Endothelial cell of umbilical vein (primary cell): ENCODE results near the gene GLB1L2. TPM values are rescaled to one million over a fixed set of nuclear protein-coding genes. Genes with fewer than 3 reads are reported as not detected.

Experiments
- BruUV-seq: library from RNA; stranded (reverse); fragments of 400-500 nt; replicated peaks from 2 replicates; lab custom pipeline; 2021; lab: Mats Ljungman, UMichigan
- CTCF ChIA-PET: fragments of 300-600, 350-600 bp; sonication (Branson Sonifier 250); formaldehyde crosslinking; loops from one replicate; lab custom pipeline; 2021; ENCODE audit warnings: antibody characterized with exemption, inconsistent platforms; lab: Charles Lee
- POLR2A ChIA-PET: fragments of 300-600, 350-600 bp; sonication (Branson Sonifier 250); formaldehyde crosslinking; loops from one replicate; lab custom pipeline; 2021; ENCODE audit warnings: antibody characterized with exemption, inconsistent platforms; lab: Charles Lee
- DNase-seq: peaks from one replicate; pipeline ENCODE4 v3.0.0-alpha.2; 2011; ENCODE audit warnings: low read depth, low spot score
- FAIRE-seq: peaks from 2 replicates; lab custom pipeline; 2011; peaks lifted over from hg19 to GRCh38; lab: Jason Lieb, UNC
- H2AFZ ChIP-seq: 2 replicates; pipeline ENCODE4 v1.6.0; 2012; ENCODE audit warnings: low read depth, low read length, control low read depth, inconsistent platforms
- H3K27ac ChIP-seq: 2 replicates; pipeline ENCODE4 v1.5.1; 2011; ENCODE audit warnings: low read depth, mild to moderate bottlenecking, control low read depth, low read length, moderate library complexity; ENCODE audit not compliant: insufficient read depth
- H3K27me3 ChIP-seq, 2 experiments: 2 replicates each; pipeline versions ENCODE4 v1.6.0 to v1.6.1; 2011; ENCODE audit warnings: low read length in 2 of 2, mixed read lengths in 1 of 2; ENCODE audit not compliant: control insufficient read depth in 2 of 2, insufficient read depth in 2 of 2
- H3K36me3 ChIP-seq, 2 experiments: 2 replicates in 1 of 2; 3 replicates in 1 of 2; pipeline ENCODE4 v1.5.1; 2011; ENCODE audit warnings: low read length in 2 of 2, mild to moderate bottlenecking in 1 of 2, moderate library complexity in 1 of 2; ENCODE audit not compliant: control insufficient read depth in 2 of 2, insufficient read depth in 2 of 2; ENCODE audit errors: extremely low read depth in 1 of 2
- H3K4me1 ChIP-seq: 3 replicates; pipeline ENCODE4 v1.5.1; 2011; ENCODE audit warnings: mild to moderate bottlenecking, low read length; ENCODE audit not compliant: control insufficient read depth, insufficient read depth; ENCODE audit errors: extremely low read depth
- H3K4me2 ChIP-seq: 2 replicates; pipeline ENCODE4 v1.6.1; 2011; ENCODE audit warnings: low read length, control low read depth, mixed read lengths; ENCODE audit not compliant: insufficient read depth
- H3K4me3 ChIP-seq, 3 experiments: fragments of 200-600 bp in 1 of 3; sonication (generic), shearing (Covaris generic) in 1 of 3; replicated peaks in 1 of 3; 2 replicates each; pipeline ENCODE4 v1.5.1; 2011 to 2016; ENCODE audit warnings: control low read depth in 3 of 3, low read length in 3 of 3, mild to moderate bottlenecking in 2 of 3, inconsistent platforms in 1 of 3, low read depth in 1 of 3, moderate library complexity in 1 of 3; ENCODE audit not compliant: insufficient read depth in 1 of 3
- H3K79me2 ChIP-seq: 2 replicates; pipeline ENCODE4 v1.6.0; 2012; ENCODE audit warnings: low read length, inconsistent platforms; ENCODE audit not compliant: control insufficient read depth, insufficient read depth
- H3K9ac ChIP-seq: replicated peaks from 2 replicates; pipeline ENCODE3; 2011; ENCODE audit warnings: low read length, control low read depth; ENCODE audit not compliant: insufficient read depth; ENCODE audit errors: extremely low read depth
- H3K9me1 ChIP-seq: replicated peaks from 3 replicates; pipeline ENCODE4 v1.6.0; 2011; ENCODE audit warnings: mild to moderate bottlenecking, low read length; ENCODE audit not compliant: control insufficient read depth, insufficient read depth; ENCODE audit errors: extremely low read depth
- H3K9me3 ChIP-seq: replicated peaks from 2 replicates; pipeline ENCODE4 v1.5.1; 2012; ENCODE audit warnings: low read length, inconsistent platforms; ENCODE audit not compliant: control insufficient read depth, insufficient read depth
- H4K20me1 ChIP-seq: replicated peaks from 2 replicates; pipeline ENCODE3; 2011; ENCODE audit warnings: mild to moderate bottlenecking, low read length; ENCODE audit not compliant: control insufficient read depth, insufficient read depth; ENCODE audit errors: extremely low read depth
- CTCF ChIP-seq, 2 donors: IDR thresholded peaks; 1 replicate in 1 of 2; 2 replicates in 1 of 2; pipeline ENCODE4 v1.5.1; 2011; ENCODE audit warnings: low read length in 2 of 2, mild to moderate bottlenecking in 2 of 2, moderate library complexity in 2 of 2, control low read depth in 1 of 2, inconsistent platforms in 1 of 2, low read depth in 1 of 2; ENCODE audit not compliant: insufficient read depth in 1 of 2; ENCODE audit errors: extremely low read depth in 1 of 2
- EZH2 ChIP-seq: IDR thresholded peaks from 2 replicates; pipeline ENCODE4 v1.6.1; 2012; ENCODE audit warnings: borderline replicate concordance, low read depth, mild to moderate bottlenecking, moderate library complexity, low read length, inconsistent platforms; ENCODE audit not compliant: severe bottlenecking
- GATA2 ChIP-seq: IDR thresholded peaks from 2 replicates; pipeline ENCODE4 v1.7.0; 2011; ENCODE audit warnings: low read depth, mild to moderate bottlenecking, moderate library complexity, mixed read lengths, low read length; ENCODE audit not compliant: insufficient read length, insufficient read depth
- JUN ChIP-seq: IDR thresholded peaks from 2 replicates; pipeline ENCODE4 v1.6.1; 2011; ENCODE audit warnings: borderline replicate concordance, low read depth; ENCODE audit not compliant: insufficient read length, insufficient read depth
- MAX ChIP-seq: IDR thresholded peaks from 2 replicates; pipeline ENCODE4 v1.6.1; 2011; ENCODE audit not compliant: insufficient read depth, insufficient read length
- MYC ChIP-seq: IDR thresholded peaks from one replicate; pipeline ENCODE4 v1.6.1; 2011; ENCODE audit warnings: mild to moderate bottlenecking, low read depth, low read length
- POLR2A ChIP-seq: IDR thresholded peaks from 2 replicates; pipeline ENCODE4 v1.6.1; 2012; ENCODE audit warnings: low read depth, mild to moderate bottlenecking, control low read depth, low read length
- POLR2AphosphoS5 ChIP-seq: IDR thresholded peaks from 2 replicates; pipeline ENCODE4 v1.6.1; 2012; ENCODE audit warnings: low read depth, mild to moderate bottlenecking, control low read depth, low read length, moderate library complexity; ENCODE audit not compliant: insufficient read depth
- dilution Hi-C: fragments of 300-500 bp; cut with MboI; formaldehyde crosslinking; loops from one replicate; pipeline ENCODE4 v1.15.0; 2019; ENCODE audit warnings: low sequenced_read_pairs; ENCODE audit not compliant: extremely low pct_ligation_motif_present
- intact Hi-C: fragments of 100-400 bp; cut with micrococcal nuclease; formaldehyde crosslinking; loops from one replicate; pipeline ENCODE4 v1.10.0; 2022
- polyA plus RNA-seq, 4 experiments: library from polyadenylated mRNA; depleted of rRNA in 3 of 4; stranded (reverse) in 3 of 4; unstranded in 1 of 4; fragments of >200 nt; gene quantifications; 2 replicates each; pipeline versions ENCODE4 v1.2.1 to v1.2.3, GENCODE V29; 2011 to 2012; ENCODE audit warnings: missing spikeins in 1 of 4
- total RNA-seq: library from RNA; stranded (reverse); gene quantifications from 2 replicates; pipeline ENCODE4 v1.2.3, GENCODE V29; 2021

GLB1L2 gene
- total and polyA plus RNA-seq, 2 donors (not counting 3 experiments of a cell fraction or from before 2014, with no cell fraction given) = 0.55 to 0.59 TPM

GRCh38 chr11:134402910-134403309 is 71.1 kb downstream of the GLB1L2 start:
- H3K79me2 ChIP-seq = no peaks in the 10 kb centered on the region
- no peaks in the 10 kb centered on the region for H3K4me1 ChIP-seq
- ChIA-PET POLR2A (no interaction called here), CTCF (no interaction called here)
- H3K27me3 ChIP-seq = no peaks in the 10 kb centered on the region
- H4K20me1 ChIP-seq = no peaks in the 10 kb centered on the region
- dilution Hi-C loops = no loop called here
- H3K27ac ChIP-seq = no peak overlapping the region
- no TSS peak for BruUV-seq
- TF ChIP-seq MYC = no peak
- no peak for TF ChIP-seq MAX
- TF ChIP-seq JUN = no peak
- TF ChIP-seq EZH2 = no peak
- TF ChIP-seq POLR2AphosphoS5 = no peak
- TF ChIP-seq POLR2A = no peak
- TF ChIP-seq GATA2 = no peak
- no peak overlapping the region for H3K9ac ChIP-seq
- H3K4me2 ChIP-seq = no peak overlapping the region
- intact Hi-C loops = no loop called here
- no peaks in the 10 kb centered on the region for H3K9me1 ChIP-seq
- H3K4me3 ChIP-seq = no peak overlapping the region
- H2AFZ ChIP-seq = no peak overlapping the region
- no peak for DNase-seq
- no peaks in the 10 kb centered on the region for H3K9me3 ChIP-seq
- H3K36me3 ChIP-seq = no peaks in the 10 kb centered on the region
- no peak for FAIRE-seq

GRCh38 chr11:134404575-134405341 is 73.0 kb downstream of the GLB1L2 start:
- dilution Hi-C loops = no loop called here
- POLR2A ChIA-PET = no interaction called here

More at GRCh38 chr11:134404575-134405341, 73.0 kb downstream of the GLB1L2 start:
- H3K27ac ChIP-seq = no peak overlapping the region
- no TSS peak for BruUV-seq
- H3K79me2 ChIP-seq = no peaks in the 10 kb centered on the region
- H3K9me1 ChIP-seq = no peaks in the 10 kb centered on the region
- no peaks in the 10 kb centered on the region for H3K4me1 ChIP-seq
- no peak overlapping the region for H3K9ac ChIP-seq
- no peaks in the 10 kb centered on the region for H4K20me1 ChIP-seq
- CTCF ChIA-PET = no interaction called here
- DNase-seq (no peak), FAIRE-seq (no peak)
- TF ChIP-seq POLR2A (no peak), GATA2 (no peak), JUN (no peak), CTCF (IDR thresholded peaks at IDR 0.05; ENCODE audit: extremely low read depth in 1 of 2, insufficient read depth in 1 of 2, low read depth in 1 of 2, low read length in 2 of 2) (no peak)
- no peak overlapping the region for H2AFZ ChIP-seq
- no peak overlapping the region for H3K4me2 ChIP-seq
- no peaks in the 10 kb centered on the region for H3K27me3 ChIP-seq
- intact Hi-C loops = no loop called here
- no peak overlapping the region for H3K4me3 ChIP-seq
- no peaks in the 10 kb centered on the region for H3K36me3 ChIP-seq
- H3K9me3 ChIP-seq = no peaks in the 10 kb centered on the region
